Heart right ventricle (tissue), 16 donors: ENCODE measurements around the gene CLIC3. TPM values are rescaled to one million over a fixed set of nuclear protein-coding genes. Genes with fewer than 3 reads are reported as not detected.

Experiments
- ATAC-seq, 8 donors: fragments of 200-7000 bp; cut with Tn5 transposase; one replicate each; pipeline ENCODE4 v1.9.1; 2020; ENCODE audit warnings: mild to moderate bottlenecking in 8 of 8, moderate library complexity in 8 of 8, moderate number of reproducible peaks in 1 of 8
- DNase-seq, 2 donors: peaks; one replicate each; pipeline ENCODE4 v3.0.0-alpha.2; 2020
- H3K27ac ChIP-seq, 10 donors: fragments of 200-600 bp; sonication (generic) in 2 of 10; one replicate each; pipeline versions ENCODE4 v1.5.0 to v1.8.0; 2020 to 2022; ENCODE audit warnings: mild to moderate bottlenecking in 3 of 10
- H3K27me3 ChIP-seq, 7 donors: fragments of 200-600 bp; one replicate each; pipeline ENCODE4 v1.8.0; 2021 to 2022; ENCODE audit warnings: mild to moderate bottlenecking in 2 of 7
- H3K36me3 ChIP-seq, 9 donors: fragments of 200-600 bp; sonication (generic) in 1 of 9; one replicate each; pipeline versions ENCODE4 v1.5.0 to v1.8.0; 2020 to 2022; ENCODE audit warnings: mild to moderate bottlenecking in 2 of 9
- H3K4me1 ChIP-seq, 9 donors: fragments of 200-600 bp; sonication (generic) in 1 of 9; one replicate each; pipeline versions ENCODE4 v1.5.0 to v1.8.0; 2020 to 2022; ENCODE audit warnings: mild to moderate bottlenecking in 4 of 9
- H3K4me3 ChIP-seq, 10 donors: fragments of 200-600 bp; sonication (generic) in 2 of 10; one replicate each; pipeline versions ENCODE4 v1.5.0 to v1.8.0; 2020 to 2022; ENCODE audit warnings: mild to moderate bottlenecking in 7 of 10, moderate library complexity in 2 of 10
- H3K9me3 ChIP-seq, 11 donors: fragments of 200-600 bp in 10 of 11; sonication (generic) in 2 of 11; one replicate each; pipeline versions ENCODE4 v1.5.0 to v1.8.0; 2013 to 2022; ENCODE audit warnings: mild to moderate bottlenecking in 2 of 11, control low read depth in 1 of 11, moderate library complexity in 1 of 11
- WGBS, 2 donors: extraction: QIAGEN DNeasy Blood & Tissue Kit; methylation state at CpG; one replicate each; pipeline ENCODE4 v1.1.7; 2013; ENCODE audit warnings: inconsistent platforms in 1 of 2; 5-methylcytosine and 5-hydroxymethylcytosine counted together
- intact Hi-C, 10 donors: fragments of 100-400 bp; cut with DNase I; formaldehyde crosslinking; loops; one replicate each; pipeline versions ENCODE4 v1.11.1 to v1.14.2; 2022
- polyA plus RNA-seq, 2 donors: library from polyadenylated mRNA; stranded (reverse); fragments of 200-250 nt; gene quantifications; one replicate each; pipeline ENCODE4 v1.2.3, GENCODE V29; 2013
- total RNA-seq, 10 donors: library from RNA; stranded (reverse); fragmentation: NEBNext Ultra II Directional in 3 of 10; extraction: Animal tissue kit (Norgen Biotek cat#: 25700) in 3 of 10; gene quantifications; one replicate each; pipeline versions ENCODE4 v1.2.1 to v1.2.4, GENCODE V29; 2021 to 2023
- TF ChIP-seq, protein P1 (sequence below), 9 donors: fragments of 200-600 bp; sonication (generic) in 2 of 9; IDR thresholded peaks; one replicate each; pipeline versions ENCODE4 v1.5.0 to v1.8.0; 2021 to 2022; ENCODE audit warnings: antibody characterized with exemption in 9 of 9, mild to moderate bottlenecking in 5 of 9, moderate library complexity in 1 of 9
- donor health status: Arrhythmogenic right ventricular cardiomyopathy.
- donor health status: ischemic (EF 13 %, LVEDD 7.1; RV severe dilation, severe dysfunction).
- donor health status: healthy with polysubstance abuse.
- donor health status: DM: no; HTN: yes; CAD: no.
- donor health status: DM: no; HTN: no; CAD: no.
- donor health status: ischemic (EF 25% LVEDD 6.9; RV normal size, moderate dysfunction).
- donor health status: ischemic (EF 25% LVEDD 5.7; RV mildly dilated, moderate dysfunction).
- donor health status: healthy.
- donor health status: DM: yes; HTN: yes; CAD: no.
- donor health status: Ischemic cardiomyopathy.
- donor health status: ischemic (EF 35%, LVEDD 5.7; RV mildly dilated, moderate dysfunction).
- donor health status: nonischemic (EF 11% LVEDD 7.7; RV severe dilation, severe dysfunction).
- donor health status: DM: yes; HTN: yes; CAD: no.
- donor health status: PGD.
- donor health status: ischemic (EF 29% LVEDD 5.4; RV normal size, mild dysfunction).
- donor health status: nonischemic (EF 23%, LVEDD 6.1; RV moderate dilation, normal function).

Gene CLIC3
- total and polyA plus RNA-seq, 12 donors = 0.46 to 21.4 (median 3.2) TPM

DNA sequence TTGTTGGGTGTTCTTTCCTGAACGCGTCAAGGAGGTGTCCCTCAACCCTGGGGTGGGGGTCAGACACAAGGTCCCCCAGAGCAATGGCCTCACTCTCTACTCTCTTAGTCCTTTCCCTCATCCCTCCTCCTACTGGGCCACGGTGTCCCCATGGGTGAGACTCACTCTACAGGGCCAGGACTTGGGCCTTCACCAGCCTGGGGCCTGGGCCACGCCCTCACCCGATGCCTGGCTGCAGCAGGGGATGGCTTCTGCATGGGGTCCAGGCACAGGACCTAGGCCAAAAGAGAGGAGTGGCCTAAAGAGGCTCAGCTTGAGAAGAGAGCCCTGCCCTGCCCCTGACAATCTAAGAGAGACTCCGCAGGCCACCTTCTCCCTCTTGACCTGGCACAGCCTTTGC lies 38.5 kb downstream of the CLIC3 start:
- Histone ChIP-seq H3K27ac (no peak overlapping the region), H3K9me3 (no peaks in the 10 kb centered on the region), H3K4me1 (peaks cover 0 to 19% (median 6%) of the 10 kb centered on the region in 9 donors), H3K36me3 (no peaks in the 10 kb centered on the region), H3K27me3 (no peaks in the 10 kb centered on the region), H3K4me3 (no peak overlapping the region)
- DNase-seq = no peak
- TF ChIP-seq, protein P1, sequence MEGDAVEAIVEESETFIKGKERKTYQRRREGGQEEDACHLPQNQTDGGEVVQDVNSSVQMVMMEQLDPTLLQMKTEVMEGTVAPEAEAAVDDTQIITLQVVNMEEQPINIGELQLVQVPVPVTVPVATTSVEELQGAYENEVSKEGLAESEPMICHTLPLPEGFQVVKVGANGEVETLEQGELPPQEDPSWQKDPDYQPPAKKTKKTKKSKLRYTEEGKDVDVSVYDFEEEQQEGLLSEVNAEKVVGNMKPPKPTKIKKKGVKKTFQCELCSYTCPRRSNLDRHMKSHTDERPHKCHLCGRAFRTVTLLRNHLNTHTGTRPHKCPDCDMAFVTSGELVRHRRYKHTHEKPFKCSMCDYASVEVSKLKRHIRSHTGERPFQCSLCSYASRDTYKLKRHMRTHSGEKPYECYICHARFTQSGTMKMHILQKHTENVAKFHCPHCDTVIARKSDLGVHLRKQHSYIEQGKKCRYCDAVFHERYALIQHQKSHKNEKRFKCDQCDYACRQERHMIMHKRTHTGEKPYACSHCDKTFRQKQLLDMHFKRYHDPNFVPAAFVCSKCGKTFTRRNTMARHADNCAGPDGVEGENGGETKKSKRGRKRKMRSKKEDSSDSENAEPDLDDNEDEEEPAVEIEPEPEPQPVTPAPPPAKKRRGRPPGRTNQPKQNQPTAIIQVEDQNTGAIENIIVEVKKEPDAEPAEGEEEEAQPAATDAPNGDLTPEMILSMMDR (IDR thresholded peaks at IDR 0.05) = no peak
- ATAC-seq = no peak
- intact Hi-C loops = no loop called here
- 90 to 93% methylated on average over 6 of the region's 6 CpGs for WGBS, 2 donors

- WGBS, 2 donors = 90 to 95% methylated on average over 1 of the region's 1 CpG
These were observed 38.9 kb downstream of the CLIC3 start for GRCh38 chr9:136957461-136957860.

GRCh38 chr9:136956604-136957003 lies 39.8 kb downstream of the CLIC3 start:
- peaks cover 0 to 24% (median 6%) of the 10 kb centered on the region in 9 donors for H3K4me1 ChIP-seq
- no peak for DNase-seq
- TF ChIP-seq, protein P1 (IDR thresholded peaks at IDR 0.05) = no peak
- WGBS, 2 donors = 96 to 99% methylated on average over 4 of the region's 4 CpGs
- H3K9me3 ChIP-seq = no peaks in the 10 kb centered on the region
- no peak overlapping the region for H3K27ac ChIP-seq
- intact Hi-C loops = no loop called here
- no peak overlapping the region for H3K4me3 ChIP-seq
- H3K27me3 ChIP-seq = no peaks in the 10 kb centered on the region
- H3K36me3 ChIP-seq = no peaks in the 10 kb centered on the region
- no peak for ATAC-seq

More at GRCh38 chr9:136957461-136957860, 38.9 kb downstream of the CLIC3 start:
- H3K4me3 ChIP-seq = no peak overlapping the region
- no peaks in the 10 kb centered on the region for H3K36me3 ChIP-seq
- intact Hi-C loops = no loop called here
- peaks cover 0 to 20% (median 6%) of the 10 kb centered on the region in 9 donors for H3K4me1 ChIP-seq
- H3K27me3 ChIP-seq = no peaks in the 10 kb centered on the region
- H3K9me3 ChIP-seq = no peaks in the 10 kb centered on the region
- ATAC-seq (no peak), DNase-seq (no peak)
- TF ChIP-seq, protein P1 (IDR thresholded peaks at IDR 0.05) = no peak
- H3K27ac ChIP-seq = no peak overlapping the region

- DNase-seq (no peak), ATAC-seq (no peak)
- Histone ChIP-seq H3K4me1 (peaks cover 0 to 23% (median 2%) of the 10 kb centered on the region in 9 donors), H3K27me3 (no peaks in the 10 kb centered on the region), H3K36me3 (no peaks in the 10 kb centered on the region), H3K9me3 (no peaks in the 10 kb centered on the region), H3K27ac (no peak overlapping the region), H3K4me3 (no peak overlapping the region)
- intact Hi-C loops = no loop called here
- TF ChIP-seq, protein P1 (IDR thresholded peaks at IDR 0.05) = no peak
- 94 to 98% methylated on average over 9 of the region's 9 CpGs for WGBS, 2 donors
These were observed 40.4 kb downstream of the CLIC3 start for GRCh38 chr9:136955943-136956335.
